Spleen (tissue), 11 donors: ENCODE measurements around the gene AQP12A. TPM values are rescaled to one million over a fixed set of nuclear protein-coding genes. Genes with fewer than 3 reads are reported as not detected.

Source experiments
- DNase-seq: peaks from one replicate; pipeline ENCODE4 v3.0.0-alpha.2; 2020
- H3K27ac ChIP-seq, 8 donors: fragments of 200-600 bp; sonication (generic) in 7 of 8; 1 replicate in 4 of 8; 2 replicates in 4 of 8; pipeline versions ENCODE4 v1.5.0 to v1.8.0; 2016 to 2021; ENCODE audit warnings: inconsistent platforms in 4 of 8, mild to moderate bottlenecking in 4 of 8, moderate library complexity in 1 of 8
- H3K27me3 ChIP-seq, 7 donors: fragments of 200-600 bp; sonication (generic) in 6 of 7; replicated peaks in 1 of 7; 1 replicate in 4 of 7; 2 replicates in 3 of 7; pipeline versions ENCODE4 v1.5.0 to v1.8.0; 2016 to 2021; ENCODE audit warnings: inconsistent platforms in 3 of 7, mild to moderate bottlenecking in 1 of 7
- H3K36me3 ChIP-seq, 6 donors: fragments of 200-600 bp; sonication (generic) in 5 of 6; 1 replicate in 4 of 6; 2 replicates in 2 of 6; pipeline versions ENCODE4 v1.5.0 to v1.8.0; 2016 to 2021; ENCODE audit warnings: inconsistent platforms in 2 of 6
- H3K4me1 ChIP-seq, 6 donors: fragments of 200-600 bp; sonication (generic) in 5 of 6; 1 replicate in 3 of 6; 2 replicates in 3 of 6; pipeline versions ENCODE4 v1.5.0 to v1.8.0; 2016 to 2021; ENCODE audit warnings: inconsistent platforms in 3 of 6
- H3K4me3 ChIP-seq, 8 donors: fragments of 200-600 bp; sonication (generic) in 7 of 8; 1 replicate in 4 of 8; 2 replicates in 4 of 8; pipeline versions ENCODE4 v1.5.0 to v1.8.0; 2016 to 2021; ENCODE audit warnings: inconsistent platforms in 4 of 8, mild to moderate bottlenecking in 4 of 8, moderate library complexity in 2 of 8
- H3K9me3 ChIP-seq, 8 donors: fragments of 200-600 bp; sonication (generic) in 7 of 8; 1 replicate in 4 of 8; 2 replicates in 4 of 8; pipeline versions ENCODE4 v1.5.0 to v1.8.0; 2016 to 2021; ENCODE audit warnings: inconsistent platforms in 4 of 8
- POLR2A ChIP-seq, 3 donors: fragments of 450-650 bp; IDR thresholded peaks; one replicate each; pipeline ENCODE4 v1.5.1; 2017; ENCODE audit warnings: antibody characterized with exemption in 3 of 3, mild to moderate bottlenecking in 1 of 3
- POLR2AphosphoS5 ChIP-seq, 3 donors: sonication (generic); formaldehyde crosslinking; IDR thresholded peaks; one replicate each; pipeline ENCODE4 v1.5.1; 2017; ENCODE audit warnings: antibody characterized with exemption in 3 of 3
- WGBS, 5 donors: extraction: QIAGEN DNeasy Blood & Tissue Kit in 3 of 5; methylation state at CpG; one replicate each; pipeline versions ENCODE4 v1.1.5 to v1.1.7; 2013 to 2018; 5-methylcytosine and 5-hydroxymethylcytosine counted together
- intact Hi-C: fragments of 100-400 bp; cut with DNase I; formaldehyde crosslinking; loops from one replicate; pipeline ENCODE4 v1.15.0; 2023; ENCODE audit warnings: low total_unique reads
- polyA plus RNA-seq, 3 donors: library from polyadenylated mRNA; stranded (reverse); fragments of 200-250 nt; gene quantifications; one replicate each; pipeline ENCODE4 v1.2.1, GENCODE V29; 2013
- total RNA-seq, 7 donors: library from RNA; depleted of rRNA in 3 of 7; stranded (reverse); fragments of >200 nt in 3 of 7; fragmentation: NEBNext Ultra II Directional in 4 of 7; extraction: Animal tissue kit (Norgen Biotek cat#: 25700) in 4 of 7; gene quantifications; one replicate each; pipeline versions ENCODE4 v1.1.0 to v1.2.1, GENCODE V29; 2016 to 2021
- TF ChIP-seq, protein P1 (sequence below), 11 experiments: fragments of 200-600 bp in 7 of 11; fragments of 450-650 bp in 4 of 11; sonication (generic) in 4 of 11; IDR thresholded peaks in 8 of 11; conservative IDR thresholded peaks in 3 of 11; 1 replicate in 7 of 11; 2 replicates in 4 of 11; pipeline versions ENCODE4 v1.4.0 to v1.8.0; 2016 to 2021; ENCODE audit warnings: antibody characterized with exemption in 11 of 11, inconsistent platforms in 4 of 11, mild to moderate bottlenecking in 1 of 11
- donor health status: healthy with polysubstance abuse.
- donor health status: DM: no; HTN: no; CAD: no; lungs with moderate emphysema.
- donor health status: DM: no; HTN: no; CAD: no.
- donor health status: Bipolar disorder and iron deficiency.
- donor health status: healthy.
- donor health status: DM: no; HTN: no; CAD: no.
- donor health status: DM: yes; HTN: yes; CAD: no.

The AQP12A gene
- total and polyA plus RNA-seq, 10 donors, result 1.6 to 1.8 TPM; not detected in 8

- H3K36me3 ChIP-seq, result no peaks in the 10 kb centered on the region
- 68 to 79% (median 78%) methylated on average over 14 to 15 of the region's 15 CpGs for WGBS, 5 donors
- peaks cover 0 to 60% (median 0%) of the 10 kb centered on the region in 7 donors for H3K27me3 ChIP-seq
- H3K27ac ChIP-seq, result no peak overlapping the region
- H3K9me3 ChIP-seq, result no peaks in the 10 kb centered on the region
- intact Hi-C loops, result no loop called here
- TF ChIP-seq POLR2A (IDR thresholded peaks at IDR 0.05), result no peak
- no peak for TF ChIP-seq POLR2AphosphoS5 (IDR thresholded peaks at IDR 0.05)
- TF ChIP-seq, protein P1, sequence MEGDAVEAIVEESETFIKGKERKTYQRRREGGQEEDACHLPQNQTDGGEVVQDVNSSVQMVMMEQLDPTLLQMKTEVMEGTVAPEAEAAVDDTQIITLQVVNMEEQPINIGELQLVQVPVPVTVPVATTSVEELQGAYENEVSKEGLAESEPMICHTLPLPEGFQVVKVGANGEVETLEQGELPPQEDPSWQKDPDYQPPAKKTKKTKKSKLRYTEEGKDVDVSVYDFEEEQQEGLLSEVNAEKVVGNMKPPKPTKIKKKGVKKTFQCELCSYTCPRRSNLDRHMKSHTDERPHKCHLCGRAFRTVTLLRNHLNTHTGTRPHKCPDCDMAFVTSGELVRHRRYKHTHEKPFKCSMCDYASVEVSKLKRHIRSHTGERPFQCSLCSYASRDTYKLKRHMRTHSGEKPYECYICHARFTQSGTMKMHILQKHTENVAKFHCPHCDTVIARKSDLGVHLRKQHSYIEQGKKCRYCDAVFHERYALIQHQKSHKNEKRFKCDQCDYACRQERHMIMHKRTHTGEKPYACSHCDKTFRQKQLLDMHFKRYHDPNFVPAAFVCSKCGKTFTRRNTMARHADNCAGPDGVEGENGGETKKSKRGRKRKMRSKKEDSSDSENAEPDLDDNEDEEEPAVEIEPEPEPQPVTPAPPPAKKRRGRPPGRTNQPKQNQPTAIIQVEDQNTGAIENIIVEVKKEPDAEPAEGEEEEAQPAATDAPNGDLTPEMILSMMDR (IDR thresholded peaks at IDR 0.05 in 8 of 11, conservative IDR thresholded peaks at IDR 0.05 in 3 of 11), result no peak
- no peak overlapping the region for H3K4me3 ChIP-seq
- peak; percentile 43 for DNase-seq
- H3K4me1 ChIP-seq, result peaks cover 0 to 12% (median 0%) of the 10 kb centered on the region in 6 donors
Observed at GRCh38 chr2:240707043-240707756, 15.5 kb downstream of the AQP12A start.

- intact Hi-C loops, result no loop called here
- WGBS, 5 donors, result 69 to 81% (median 77%) methylated on average over 10 of the region's 10 CpGs
- Histone ChIP-seq H3K27ac (no peak overlapping the region), H3K4me3 (no peak overlapping the region), H3K4me1 (peaks cover 0 to 12% (median 0%) of the 10 kb centered on the region in 6 donors), H3K27me3 (peaks cover 0 to 54% (median 0%) of the 10 kb centered on the region in 7 donors), H3K36me3 (no peaks in the 10 kb centered on the region), H3K9me3 (no peaks in the 10 kb centered on the region)
- TF ChIP-seq POLR2A (IDR thresholded peaks at IDR 0.05) (no peak), POLR2AphosphoS5 (IDR thresholded peaks at IDR 0.05) (no peak)
- TF ChIP-seq, protein P1 (IDR thresholded peaks at IDR 0.05 in 8 of 11, conservative IDR thresholded peaks at IDR 0.05 in 3 of 11), result no peak
- no peak for DNase-seq
Observed at GRCh38 chr2:240707821-240708220, 16.2 kb downstream of the AQP12A start.

DNA sequence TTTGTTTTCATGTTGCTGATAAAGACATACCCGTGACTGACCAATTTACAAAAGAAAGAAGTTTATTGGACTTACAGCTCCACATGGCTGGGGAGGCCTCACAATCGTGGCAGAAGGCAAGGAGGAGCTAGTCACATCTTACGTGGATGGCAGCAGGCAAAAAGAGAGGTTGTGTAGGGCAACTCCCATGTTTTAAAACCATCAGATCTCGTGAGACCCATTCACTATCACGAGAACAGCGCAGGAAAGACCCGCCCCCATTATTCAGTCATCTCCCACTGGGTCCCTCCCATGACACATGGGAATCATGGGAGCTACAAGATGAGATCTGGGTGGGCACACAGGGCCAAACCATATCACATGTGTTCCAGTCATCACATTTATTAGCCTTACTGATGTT is 16.8 kb downstream of the AQP12A start:
- no peak overlapping the region for H3K4me3 ChIP-seq
- H3K36me3 ChIP-seq, result no peaks in the 10 kb centered on the region
- TF ChIP-seq, protein P1 (IDR thresholded peaks at IDR 0.05 in 8 of 11, conservative IDR thresholded peaks at IDR 0.05 in 3 of 11), result no peak
- TF ChIP-seq POLR2AphosphoS5 (IDR thresholded peaks at IDR 0.05), result no peak
- TF ChIP-seq POLR2A (IDR thresholded peaks at IDR 0.05), result no peak
- H3K4me1 ChIP-seq, result peaks cover 0 to 12% (median 0%) of the 10 kb centered on the region in 6 donors
- DNase-seq, result no peak
- H3K9me3 ChIP-seq, result no peaks in the 10 kb centered on the region
- H3K27me3 ChIP-seq, result peaks cover 0 to 47% (median 0%) of the 10 kb centered on the region in 7 donors
- 68 to 78% (median 73%) methylated on average over 7 of the region's 7 CpGs for WGBS, 5 donors
- intact Hi-C loops, result no loop called here
- H3K27ac ChIP-seq, result no peak overlapping the region

DNA sequence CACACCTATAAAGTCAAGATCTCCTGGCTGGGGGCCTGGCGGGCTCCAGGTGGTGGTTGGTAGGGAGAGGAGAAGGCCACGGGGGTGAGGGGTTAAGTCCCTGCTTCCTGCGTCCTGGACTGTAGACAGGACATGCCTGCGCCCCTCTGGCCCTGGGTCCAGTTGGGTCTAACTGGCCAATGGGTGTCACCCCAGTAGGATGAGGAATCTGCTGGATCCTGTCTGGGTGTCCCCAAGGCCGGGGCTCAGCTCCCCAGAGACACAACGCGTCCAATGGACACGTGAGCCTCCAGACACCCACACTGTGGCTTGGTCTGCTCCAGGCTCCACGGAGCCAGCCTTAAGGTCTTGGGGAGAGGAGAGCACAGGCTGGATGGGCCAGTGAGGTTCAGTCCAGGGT is 19.6 kb downstream of the AQP12A start:
- Histone ChIP-seq H3K36me3 (no peaks in the 10 kb centered on the region), H3K27me3 (peaks cover 0 to 25% (median 0%) of the 10 kb centered on the region in 7 donors), H3K27ac (no peak overlapping the region), H3K9me3 (no peaks in the 10 kb centered on the region), H3K4me3 (no peak overlapping the region), H3K4me1 (no peaks in the 10 kb centered on the region)
- TF ChIP-seq POLR2A (IDR thresholded peaks at IDR 0.05) (no peak), POLR2AphosphoS5 (IDR thresholded peaks at IDR 0.05) (no peak)
- TF ChIP-seq, protein P1 (IDR thresholded peaks at IDR 0.05 in 8 of 11, conservative IDR thresholded peaks at IDR 0.05 in 3 of 11), result no peak
- intact Hi-C loops, result no loop called here
- DNase-seq, result peak; percentile 47
- 84 to 94% (median 87%) methylated on average over 8 to 9 of the region's 9 CpGs for WGBS, 5 donors
